ENCODE results near the gene ARL5C.
"Not testable (repeated sequence)": the region's sequence is repeated elsewhere in the genome, so short reads cannot be mapped to it uniquely, and the experiment has no call there.

ARL5C gene

GRCh38 chr17:39194089-39194984, 28.4 kb upstream of the ARL5C start:
- peak in 1 of 2 experiments; percentile 40 for DNase-seq

- DNase-seq: no peak
Observed at GRCh38 chr17:39193346-39193745, 27.4 kb upstream of the ARL5C start.

GRCh38 chr17:39192901-39193300, 26.9 kb upstream of the ARL5C start:
- DNase-seq: no peak

- no peak for DNase-seq
Observed at GRCh38 chr17:39191750-39192510, 26.0 kb upstream of the ARL5C start.

GRCh38 chr17:39187152-39187830, 21.3 kb upstream of the ARL5C start:
- no peak for DNase-seq

- DNase-seq: no peak
Observed at GRCh38 chr17:39186481-39187002, 20.6 kb upstream of the ARL5C start.

GRCh38 chr17:39183720-39184119, 17.8 kb upstream of the ARL5C start:
- DNase-seq: no peak

GRCh38 chr17:39183045-39183444, 17.1 kb upstream of the ARL5C start:
- no peak for DNase-seq

- no peak for DNase-seq
Observed at GRCh38 chr17:39181303-39181702, 15.3 kb upstream of the ARL5C start.

GRCh38 chr17:39178536-39178935, 12.6 kb upstream of the ARL5C start:
- peak in 1 of 2 experiments; percentile 17 for DNase-seq

GRCh38 chr17:39177256-39177655, 11.3 kb upstream of the ARL5C start:
- DNase-seq: no peak

- no peak for DNase-seq
Observed at GRCh38 chr17:39175695-39176093, 9.7 kb upstream of the ARL5C start.

GRCh38 chr17:39174920-39175694, 9.1 kb upstream of the ARL5C start:
- peak in 1 of 2 experiments; percentile 32 for DNase-seq

DNA sequence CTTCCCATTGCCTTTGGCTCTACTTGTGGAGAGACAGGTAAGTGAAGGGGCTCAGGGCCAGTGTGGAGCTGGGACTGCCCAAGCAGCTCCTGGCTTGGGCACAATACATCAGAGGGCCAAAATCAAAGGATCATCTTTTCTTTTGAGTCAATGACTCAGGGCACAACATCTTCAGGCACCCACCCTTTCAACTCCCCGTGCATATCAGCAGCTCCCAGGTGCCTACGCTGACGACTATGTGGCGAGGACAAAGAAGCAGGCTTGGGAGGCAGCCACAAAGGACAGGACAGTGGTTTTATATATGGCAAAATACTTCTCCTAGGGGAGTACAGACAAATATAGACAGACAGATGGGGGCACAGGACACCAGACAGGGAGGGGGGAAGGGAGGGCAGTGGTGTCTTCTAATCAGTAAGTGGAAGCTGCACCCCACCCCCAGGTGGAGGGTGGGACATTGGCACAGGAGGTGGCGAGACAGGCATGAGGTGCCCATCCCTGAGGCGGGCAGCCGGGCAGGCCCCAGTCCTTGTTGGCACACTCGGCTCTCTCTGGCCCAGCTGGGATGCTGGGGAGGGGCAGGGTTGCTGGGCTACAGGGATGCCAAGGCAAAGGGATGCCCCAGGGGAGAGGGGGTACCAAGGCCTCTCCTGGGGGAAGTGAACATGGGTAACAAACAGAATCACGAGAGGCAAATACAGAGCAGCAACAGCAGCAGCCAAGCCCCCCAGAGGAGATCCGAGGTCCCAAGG, 7.7 kb upstream of the ARL5C start:
- no peak for DNase-seq

DNA sequence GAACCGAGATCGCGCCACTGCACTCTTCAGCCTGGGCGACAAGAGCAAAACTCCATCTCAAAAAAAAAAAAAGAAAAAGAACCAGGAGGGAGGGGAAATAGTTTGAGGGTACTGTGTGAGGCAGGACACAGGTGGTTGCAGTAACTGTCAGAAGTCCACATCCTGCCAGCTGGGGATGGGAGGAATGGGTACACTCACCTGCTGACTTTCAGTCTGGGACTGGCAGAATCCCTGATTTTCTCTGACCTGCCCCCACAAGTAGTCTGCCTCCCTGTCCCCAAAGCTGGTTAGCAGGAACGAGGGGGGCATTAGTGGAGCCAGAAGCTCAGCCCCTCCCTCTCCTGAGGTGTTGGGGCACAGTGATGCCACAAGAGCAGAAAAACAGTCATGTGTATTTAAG, 7.1 kb upstream of the ARL5C start:
- DNase-seq: no peak

DNA sequence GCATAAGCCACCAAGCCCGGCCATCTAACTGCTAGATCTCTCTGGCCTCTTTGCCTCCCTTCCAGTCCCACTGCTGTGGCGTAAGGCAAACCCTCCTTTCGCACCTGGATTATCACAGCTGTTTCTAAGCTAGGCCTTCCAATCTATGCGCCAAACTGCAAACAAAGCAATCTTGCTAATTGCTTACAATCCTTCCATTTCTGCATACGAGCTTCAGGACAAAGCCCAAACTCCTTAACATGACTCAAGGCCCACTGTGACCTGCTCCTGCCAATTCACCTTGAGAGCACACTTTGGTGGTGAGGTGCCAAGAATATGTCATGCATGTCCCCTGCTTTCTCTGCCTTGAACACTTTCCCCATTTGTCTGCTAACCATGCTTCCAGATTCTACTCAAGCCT, 6.0 kb upstream of the ARL5C start:
- no peak for DNase-seq

DNA sequence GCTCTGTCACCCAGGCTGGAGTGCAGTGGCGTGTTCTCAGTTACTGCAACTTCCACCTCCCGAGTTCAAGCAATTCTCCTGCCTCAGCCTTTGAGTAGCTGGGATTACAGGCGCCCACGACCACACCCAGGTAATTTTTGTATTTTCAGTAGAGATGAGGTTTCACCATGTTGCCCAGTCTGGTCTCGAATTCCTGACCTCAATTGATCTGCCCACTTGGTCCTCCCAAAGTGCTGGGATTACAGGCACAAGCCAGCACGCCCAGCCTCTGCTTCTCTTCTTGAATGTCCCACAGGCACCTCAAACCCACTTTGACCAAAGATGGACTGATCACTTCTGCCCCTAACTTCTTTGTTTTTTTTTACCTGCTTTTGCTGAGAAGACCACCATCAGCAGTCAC, 4.6 kb upstream of the ARL5C start:
- no peak for DNase-seq

DNA sequence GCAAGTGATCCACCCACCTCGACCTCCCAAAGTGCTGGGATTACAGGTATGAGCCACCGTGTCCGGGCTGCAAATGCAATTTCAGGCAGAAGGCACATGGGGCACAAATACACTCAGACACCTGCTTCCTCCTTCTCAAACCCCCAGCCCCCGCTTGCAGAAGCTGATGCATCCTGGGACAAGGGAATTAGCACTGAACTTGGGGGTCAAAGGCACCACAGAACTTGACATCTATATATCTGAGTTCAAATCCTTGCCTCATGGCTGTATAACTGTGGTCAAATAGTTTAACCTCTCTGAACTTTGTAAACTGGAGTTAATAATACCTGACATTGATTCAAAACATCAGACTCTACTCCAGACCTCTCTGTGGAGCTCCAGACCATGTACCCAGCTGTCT, 4.1 kb upstream of the ARL5C start:
- DNase-seq: no peak

GRCh38 chr17:39169518-39169917, 3.6 kb upstream of the ARL5C start:
- no peak for DNase-seq

DNA sequence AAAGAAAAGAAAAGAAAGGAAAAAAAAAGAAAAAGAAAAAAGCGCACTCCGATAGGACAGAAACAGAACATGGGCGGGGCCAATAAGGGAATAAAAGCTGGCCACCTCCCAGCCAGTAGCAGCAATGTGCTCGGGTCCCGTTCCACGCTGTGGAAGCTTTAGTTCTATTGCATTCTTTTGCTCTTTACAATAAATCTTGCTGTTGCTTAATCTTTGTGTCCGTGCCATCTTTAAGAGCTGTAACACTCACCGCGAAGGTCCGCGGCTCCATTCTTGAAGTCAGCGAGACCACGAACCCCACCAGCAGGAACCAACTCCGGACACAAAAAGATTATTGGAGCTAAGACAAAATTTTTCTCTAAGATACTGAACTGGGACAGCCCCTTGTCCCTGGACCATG, 3.1 kb upstream of the ARL5C start:
- DNase-seq: no peak

DNA sequence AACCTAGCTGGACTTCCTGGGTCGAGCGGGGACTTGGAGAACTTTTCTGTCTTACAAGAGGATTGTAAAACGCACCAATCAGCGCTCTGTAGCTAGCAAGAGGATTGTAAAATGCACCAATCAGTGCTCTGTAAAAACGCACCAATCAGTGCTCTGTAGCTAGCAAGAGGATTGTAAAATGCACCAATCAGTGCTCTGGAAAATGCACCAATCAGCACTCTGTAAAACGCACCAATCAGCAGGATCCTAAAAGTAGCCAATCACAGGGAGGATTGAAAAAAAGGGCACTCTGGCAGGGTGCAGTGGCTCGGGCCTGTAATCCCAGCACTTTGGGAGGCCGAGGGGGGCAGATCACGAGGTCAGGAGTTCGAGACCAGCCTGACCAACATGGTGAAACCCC, 2.5 kb upstream of the ARL5C start:
- not testable (repeated sequence) for DNase-seq

GRCh38 chr17:39167476-39167875, 1.5 kb upstream of the ARL5C start:
- DNase-seq: no peak

All from SW 1271 (cell line).